Retinal pigment epithelial cell (primary cell): ENCODE data around the gene PLBD2.

Experiments
- DNase-seq: peaks from one replicate; pipeline ENCODE4 v3.0.0-alpha.2; 2010; ENCODE audit warnings: low read depth
- H3K4me3 ChIP-seq: 2 replicates; pipeline ENCODE4 v1.5.1; 2011; ENCODE audit warnings: mild to moderate bottlenecking, low read length, control low read depth, moderate library complexity
- TF ChIP-seq, protein P1 (sequence below): conservative IDR thresholded peaks from 2 replicates; pipeline ENCODE4 v1.5.1; 2011; ENCODE audit warnings: low read depth, low read length, control low read depth, inconsistent platforms

The PLBD2 gene

GRCh38 chr12:113400362-113400761 lies 42.0 kb downstream of the PLBD2 start:
- H3K4me3 ChIP-seq = no peak overlapping the region
- TF ChIP-seq, protein P1, sequence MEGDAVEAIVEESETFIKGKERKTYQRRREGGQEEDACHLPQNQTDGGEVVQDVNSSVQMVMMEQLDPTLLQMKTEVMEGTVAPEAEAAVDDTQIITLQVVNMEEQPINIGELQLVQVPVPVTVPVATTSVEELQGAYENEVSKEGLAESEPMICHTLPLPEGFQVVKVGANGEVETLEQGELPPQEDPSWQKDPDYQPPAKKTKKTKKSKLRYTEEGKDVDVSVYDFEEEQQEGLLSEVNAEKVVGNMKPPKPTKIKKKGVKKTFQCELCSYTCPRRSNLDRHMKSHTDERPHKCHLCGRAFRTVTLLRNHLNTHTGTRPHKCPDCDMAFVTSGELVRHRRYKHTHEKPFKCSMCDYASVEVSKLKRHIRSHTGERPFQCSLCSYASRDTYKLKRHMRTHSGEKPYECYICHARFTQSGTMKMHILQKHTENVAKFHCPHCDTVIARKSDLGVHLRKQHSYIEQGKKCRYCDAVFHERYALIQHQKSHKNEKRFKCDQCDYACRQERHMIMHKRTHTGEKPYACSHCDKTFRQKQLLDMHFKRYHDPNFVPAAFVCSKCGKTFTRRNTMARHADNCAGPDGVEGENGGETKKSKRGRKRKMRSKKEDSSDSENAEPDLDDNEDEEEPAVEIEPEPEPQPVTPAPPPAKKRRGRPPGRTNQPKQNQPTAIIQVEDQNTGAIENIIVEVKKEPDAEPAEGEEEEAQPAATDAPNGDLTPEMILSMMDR = no peak
- no peak for DNase-seq

DNA sequence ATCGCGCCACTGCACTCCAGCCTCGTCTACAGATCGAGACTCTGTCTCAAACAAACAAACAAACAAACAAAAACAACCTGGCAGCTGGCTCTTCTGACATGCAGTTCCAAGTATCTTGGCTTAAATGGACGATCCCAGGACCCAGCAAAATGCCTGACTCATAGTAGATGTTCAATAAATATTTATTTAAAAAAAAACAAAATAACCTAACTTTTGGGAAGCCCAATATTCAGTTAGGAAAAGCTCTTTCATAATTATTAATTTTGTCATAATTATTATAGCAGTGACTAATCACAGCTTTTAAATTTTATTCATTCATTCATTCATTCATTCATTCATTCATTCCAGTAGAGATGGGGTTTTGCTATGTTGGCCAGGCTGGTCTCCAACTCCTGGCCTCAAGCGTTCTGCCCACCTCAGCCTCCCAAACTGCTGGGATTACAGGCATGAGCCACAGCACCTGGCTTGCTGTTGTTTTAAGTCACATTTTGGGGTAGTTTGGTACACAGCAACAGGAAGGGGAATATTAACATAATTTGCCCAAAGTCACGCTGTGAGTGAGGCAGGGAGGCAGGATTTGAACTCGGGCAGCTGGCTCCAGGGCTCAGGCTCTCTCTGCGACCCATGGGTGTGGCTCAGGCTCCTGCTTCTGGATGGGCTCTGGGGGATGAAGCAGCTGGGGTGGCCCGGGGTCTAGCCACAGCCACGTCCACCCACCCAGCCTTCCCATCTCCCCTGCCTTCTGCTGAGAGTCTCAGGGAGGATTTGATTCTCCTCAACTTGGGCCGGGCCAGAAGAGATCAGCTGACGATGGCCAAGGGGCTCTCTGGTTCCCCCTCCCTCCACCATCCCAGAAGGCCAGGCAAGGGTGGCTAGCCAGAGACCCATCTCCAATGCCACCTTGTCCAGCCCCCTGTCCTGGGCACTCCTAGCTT lies 42.9 kb downstream of the PLBD2 start:
- no peak overlapping the region for H3K4me3 ChIP-seq

DNA sequence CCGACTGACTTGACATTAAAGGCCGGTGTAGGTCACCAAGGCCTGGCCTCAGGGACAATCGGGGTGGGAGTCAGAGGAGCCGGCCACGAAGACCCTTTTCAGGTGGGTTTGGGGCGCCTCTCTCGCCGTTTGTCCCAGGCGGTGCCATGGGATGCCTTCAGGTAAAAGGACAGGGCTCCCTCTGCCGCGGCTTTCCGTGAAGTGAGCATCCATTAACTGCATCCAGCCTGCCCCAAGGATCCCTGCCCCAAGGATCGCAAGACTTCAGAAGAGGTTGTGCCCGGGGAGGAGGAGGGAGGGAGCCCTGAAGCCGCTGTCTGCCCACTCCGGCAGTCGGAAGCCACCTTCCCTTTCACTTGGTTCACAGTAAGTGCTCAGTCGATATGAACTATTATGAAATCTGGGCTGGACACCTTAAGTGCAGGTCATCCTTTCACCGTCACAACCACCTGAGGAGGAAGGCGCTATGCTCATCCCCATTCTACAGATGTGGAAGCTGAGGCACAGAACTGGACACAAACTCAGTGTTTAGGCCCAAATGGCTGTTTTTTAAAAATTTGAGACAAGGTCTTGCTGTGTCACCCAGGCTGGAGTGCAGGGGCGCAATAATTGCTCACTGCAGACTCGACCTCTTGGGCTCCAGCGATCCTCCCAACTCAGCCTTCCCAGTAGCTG lies 44.3 kb downstream of the PLBD2 start:
- H3K4me3 ChIP-seq = no peak overlapping the region
- DNase-seq = no peak
- TF ChIP-seq, protein P1 = no peak

More for the DNA sequence above, 42.9 kb downstream of the PLBD2 start:
- TF ChIP-seq, protein P1 = no peak
- no peak for DNase-seq

DNA sequence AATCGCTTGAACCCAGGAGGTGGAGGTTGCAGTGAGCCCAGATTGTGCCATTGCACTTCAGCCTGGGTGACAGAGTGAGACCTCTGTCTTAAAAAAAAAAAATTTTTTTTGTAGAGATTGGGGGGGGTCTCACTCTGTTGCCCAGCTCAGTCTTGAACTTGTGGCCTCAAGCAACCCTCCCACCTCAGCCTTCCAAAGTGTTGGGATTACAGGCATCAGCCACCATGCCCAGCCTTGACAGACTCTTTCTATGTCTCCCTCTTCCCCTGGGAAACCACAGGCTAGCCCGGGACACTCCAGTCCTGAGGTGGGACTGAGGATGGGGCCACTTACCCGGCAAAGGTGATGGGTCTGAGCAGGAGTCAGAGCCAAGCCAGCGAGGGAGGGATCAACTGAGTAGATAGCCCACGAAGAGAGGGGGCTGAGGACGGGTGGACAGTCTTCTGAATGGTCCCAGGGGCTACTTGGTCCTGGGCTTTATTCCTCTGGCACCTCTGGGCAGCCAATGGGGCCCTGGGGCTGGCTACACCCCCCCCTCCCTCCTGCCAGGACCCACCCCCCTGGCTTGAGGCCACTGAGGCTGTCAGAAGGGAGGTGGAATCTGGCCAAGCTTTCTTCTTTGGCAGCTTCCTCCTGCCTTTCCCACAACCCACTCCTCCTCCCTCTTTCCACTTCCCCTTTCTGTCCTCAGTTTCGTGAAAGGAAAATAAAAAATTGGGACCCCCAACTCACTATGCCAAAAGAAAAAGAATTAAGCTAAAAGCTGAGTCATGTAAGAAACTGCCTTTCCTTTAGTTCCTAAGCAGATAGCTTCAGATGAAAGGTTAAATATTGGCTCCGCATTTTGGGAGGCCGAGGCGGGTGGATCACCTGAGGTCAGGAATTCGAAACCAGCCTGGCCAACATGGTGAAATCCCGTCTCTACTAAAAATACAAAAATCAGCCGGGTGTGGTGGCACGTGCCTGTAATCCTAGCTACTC lies 45.3 kb downstream of the PLBD2 start, which contains the start of gene SDS:
Gene SDS, minus strand, starts transcription at position 453 of the 981 bp plus-strand sequence. CDS start 4,179 bp downstream, outside the sequence.
- no peak within 1 kb of the TSS for H3K4me3 ChIP-seq
- no peak for DNase-seq

DNA sequence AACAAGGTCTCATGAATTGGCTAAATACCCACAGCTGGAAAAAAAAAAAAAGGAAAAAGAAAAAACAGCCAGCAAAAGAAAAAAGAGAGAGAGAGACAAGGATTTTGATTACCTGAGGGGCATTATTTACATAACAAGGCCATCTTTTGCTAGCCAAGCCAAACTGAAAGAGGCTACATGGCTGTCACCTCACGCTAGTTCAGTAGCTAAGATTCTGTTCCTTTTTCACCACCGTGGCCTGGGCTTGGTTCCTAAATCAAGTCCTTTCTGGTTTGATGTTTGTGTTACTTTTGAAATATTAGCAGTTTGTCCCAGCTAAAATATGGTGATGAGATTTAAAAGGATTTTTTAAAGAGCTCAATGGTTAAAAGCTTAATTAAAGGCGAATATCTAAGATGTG lies 47.3 kb downstream of the PLBD2 start:
- TF ChIP-seq, protein P1 = no peak
- H3K4me3 ChIP-seq = no peak overlapping the region
- no peak for DNase-seq

More for the DNA sequence above, 45.3 kb downstream of the PLBD2 start, which contains the start of gene SDS:
- TF ChIP-seq, protein P1 = no peak

DNA sequence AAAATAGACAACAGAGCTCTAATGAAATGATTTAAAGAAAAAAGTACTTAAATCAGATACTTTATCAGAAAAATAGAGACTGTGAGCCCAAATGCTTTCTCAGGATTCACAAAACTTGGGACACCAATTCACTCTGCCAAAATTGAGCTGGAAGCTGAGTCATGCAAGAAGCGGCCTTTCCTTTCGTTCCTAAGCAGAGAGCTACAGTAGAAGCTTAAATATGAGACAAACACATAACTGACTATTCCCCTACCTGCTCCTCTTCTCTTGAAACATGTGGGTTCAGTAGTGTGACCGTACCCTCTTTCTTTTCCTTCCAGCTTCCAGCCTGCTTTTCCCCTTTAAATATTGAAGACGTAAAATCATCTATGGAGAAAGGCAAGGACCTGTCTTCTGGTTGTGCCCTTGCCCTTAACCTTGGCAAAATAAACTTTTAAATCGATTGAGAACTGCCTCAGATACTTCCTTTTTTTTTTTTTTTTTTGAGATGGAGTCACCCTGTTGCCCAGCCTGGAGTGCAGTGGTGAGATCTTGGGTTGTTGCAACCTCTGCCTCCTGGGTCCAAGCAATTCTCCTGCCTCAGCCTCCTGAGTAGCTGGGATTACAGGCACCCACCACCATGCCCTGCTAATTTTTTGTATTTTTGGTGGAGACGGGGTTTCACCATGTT lies 49.7 kb downstream of the PLBD2 start:
- H3K4me3 ChIP-seq = no peak overlapping the region
- DNase-seq = no peak
- TF ChIP-seq, protein P1 = no peak
